ENCODE results near the gene RSRP1.

- TF ChIP-seq CTCF (IDR thresholded peaks at IDR 0.05; ENCODE audit: low read depth, low read length) (peak; percentile 31), POLR2A (IDR thresholded peaks at IDR 0.05; ENCODE audit: extremely low read depth, insufficient read length) (no peak), MAX (IDR thresholded peaks at IDR 0.05; ENCODE audit: low read depth, low read length) (no peak)
Measured at GRCh38 chr1:25198663-25199252, 48.5 kb downstream of the RSRP1 start.

Measured in NB4 (cell line).